GM15510 (cell line): ENCODE results near the gene KRTAP10-10.

Experiments
- POLR2A ChIP-seq: IDR thresholded peaks from 3 replicates; pipeline ENCODE4 v1.6.1; 2011; ENCODE audit warnings: borderline replicate concordance; ENCODE audit not compliant: insufficient read length; ENCODE audit errors: extremely low read depth

KRTAP10-10 gene, protein sequence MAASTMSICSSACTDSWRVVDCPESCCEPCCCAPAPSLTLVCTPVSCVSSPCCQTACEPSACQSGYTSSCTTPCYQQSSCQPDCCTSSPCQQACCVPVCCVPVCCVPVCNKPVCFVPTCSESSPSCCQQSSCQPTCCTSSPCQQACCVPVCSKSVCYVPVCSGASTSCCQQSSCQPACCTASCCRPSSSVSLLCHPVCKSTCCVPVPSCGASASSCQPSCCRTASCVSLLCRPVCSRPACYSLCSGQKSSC

DNA sequence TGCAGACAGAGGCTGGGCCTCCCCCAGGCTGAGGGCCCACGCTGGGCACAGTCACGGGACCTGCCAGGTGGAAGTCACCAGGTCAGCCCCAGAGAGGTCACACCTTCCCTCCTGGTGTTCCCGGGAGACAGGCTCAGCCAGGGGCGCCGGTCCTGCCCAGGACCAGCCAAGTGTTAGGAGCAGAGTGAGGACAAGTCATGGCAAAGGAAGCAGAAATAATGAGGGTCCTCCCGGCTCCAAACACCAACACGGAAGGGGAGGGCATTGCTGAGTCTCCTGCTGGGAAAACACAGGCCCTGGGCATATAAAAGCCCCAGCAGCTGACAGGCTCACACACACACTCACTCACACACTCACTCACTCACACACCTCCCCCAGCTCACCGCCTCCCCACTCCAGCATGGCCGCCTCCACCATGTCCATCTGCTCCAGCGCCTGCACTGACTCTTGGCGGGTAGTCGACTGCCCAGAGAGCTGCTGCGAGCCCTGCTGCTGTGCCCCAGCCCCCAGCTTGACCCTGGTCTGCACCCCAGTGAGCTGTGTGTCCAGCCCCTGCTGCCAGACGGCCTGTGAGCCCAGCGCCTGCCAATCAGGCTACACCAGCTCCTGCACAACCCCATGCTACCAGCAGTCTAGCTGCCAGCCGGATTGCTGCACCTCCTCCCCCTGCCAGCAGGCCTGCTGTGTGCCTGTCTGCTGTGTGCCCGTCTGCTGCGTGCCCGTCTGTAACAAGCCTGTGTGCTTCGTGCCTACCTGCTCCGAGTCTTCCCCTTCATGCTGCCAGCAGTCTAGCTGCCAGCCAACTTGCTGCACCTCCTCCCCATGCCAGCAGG, at the start of gene KRTAP10-10:
KRTAP10-10 (plus strand) TSS at position 339 of the 833 bp plus-strand sequence; CDS start at position 401, 62 bp downstream.
- TF ChIP-seq POLR2A: no peak

DNA sequence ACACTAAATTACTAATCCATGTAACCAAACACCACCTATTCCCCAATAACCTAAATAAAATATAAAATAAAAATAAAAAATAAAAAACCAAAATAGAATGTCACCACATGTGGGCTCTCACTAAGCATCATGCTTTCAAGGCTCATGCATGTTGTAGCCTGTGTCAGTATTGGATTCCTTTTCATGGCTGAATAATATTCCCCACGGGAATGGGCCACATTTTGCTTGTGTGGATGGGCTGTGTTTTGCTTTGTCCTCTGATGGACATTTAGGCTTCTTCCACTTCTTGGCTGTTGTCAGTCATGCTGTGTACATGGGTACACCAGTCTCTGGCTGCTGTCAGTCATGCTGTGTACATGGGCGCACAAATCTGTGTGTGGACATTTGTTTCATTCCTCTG, 48.1 kb upstream of the KRTAP10-10 start:
- no peak for TF ChIP-seq POLR2A

DNA sequence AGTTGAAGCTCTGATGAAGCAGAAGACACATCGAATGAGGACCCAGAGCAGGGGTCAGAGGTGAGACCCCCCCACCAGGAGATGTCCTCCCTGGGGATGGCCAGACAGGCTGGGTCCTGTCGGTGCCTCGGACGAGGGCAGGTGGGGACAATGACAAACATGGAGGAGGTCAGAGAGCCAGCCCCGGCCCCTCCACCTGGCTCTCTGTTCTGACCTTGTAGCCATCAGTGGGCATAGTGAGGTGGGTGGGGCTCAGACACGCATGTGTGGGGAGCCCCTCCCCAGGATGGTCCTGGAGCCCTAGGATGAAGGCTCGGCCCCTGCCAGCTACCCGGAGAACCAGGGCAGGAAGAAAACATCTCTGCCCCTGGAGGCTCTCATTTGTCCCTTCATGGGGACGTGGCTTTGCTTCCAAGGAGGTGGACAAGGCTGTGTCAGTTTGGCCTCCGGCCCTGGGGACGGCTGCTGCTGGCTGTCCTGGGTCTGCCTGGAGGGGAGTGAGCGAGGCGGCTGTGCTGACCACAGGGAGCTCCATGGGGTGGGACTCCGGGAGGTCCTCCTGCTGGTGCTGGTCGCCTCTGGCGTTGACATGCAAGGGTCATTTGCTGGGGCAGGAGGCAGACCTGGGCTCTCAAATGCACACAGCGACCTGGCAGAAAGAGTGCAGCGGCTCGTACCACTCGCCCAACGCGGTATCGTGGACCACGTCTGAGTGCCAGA, 47.4 kb upstream of the KRTAP10-10 start:
- TF ChIP-seq POLR2A: no peak

DNA sequence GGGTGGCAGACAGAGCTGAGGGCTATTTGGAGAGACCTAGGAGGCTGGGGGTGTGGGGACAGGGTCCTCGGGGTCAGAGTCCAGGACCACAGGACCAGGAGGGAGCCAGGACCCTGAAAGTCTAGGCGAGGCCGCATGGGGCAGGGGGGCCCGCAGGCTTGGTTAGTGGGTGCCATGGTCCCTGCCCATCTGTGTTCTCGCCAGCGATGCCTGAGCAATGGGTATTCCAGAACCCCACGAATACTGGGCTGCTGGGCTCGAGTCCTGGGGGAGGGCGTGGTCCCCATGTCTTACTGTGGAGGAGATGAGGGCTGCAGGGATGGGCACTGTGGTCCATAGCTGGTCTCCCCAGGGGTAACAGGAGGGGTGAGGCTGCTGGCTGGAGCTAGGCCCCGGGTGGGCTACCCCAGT, 46.8 kb upstream of the KRTAP10-10 start:
- TF ChIP-seq POLR2A: no peak

DNA sequence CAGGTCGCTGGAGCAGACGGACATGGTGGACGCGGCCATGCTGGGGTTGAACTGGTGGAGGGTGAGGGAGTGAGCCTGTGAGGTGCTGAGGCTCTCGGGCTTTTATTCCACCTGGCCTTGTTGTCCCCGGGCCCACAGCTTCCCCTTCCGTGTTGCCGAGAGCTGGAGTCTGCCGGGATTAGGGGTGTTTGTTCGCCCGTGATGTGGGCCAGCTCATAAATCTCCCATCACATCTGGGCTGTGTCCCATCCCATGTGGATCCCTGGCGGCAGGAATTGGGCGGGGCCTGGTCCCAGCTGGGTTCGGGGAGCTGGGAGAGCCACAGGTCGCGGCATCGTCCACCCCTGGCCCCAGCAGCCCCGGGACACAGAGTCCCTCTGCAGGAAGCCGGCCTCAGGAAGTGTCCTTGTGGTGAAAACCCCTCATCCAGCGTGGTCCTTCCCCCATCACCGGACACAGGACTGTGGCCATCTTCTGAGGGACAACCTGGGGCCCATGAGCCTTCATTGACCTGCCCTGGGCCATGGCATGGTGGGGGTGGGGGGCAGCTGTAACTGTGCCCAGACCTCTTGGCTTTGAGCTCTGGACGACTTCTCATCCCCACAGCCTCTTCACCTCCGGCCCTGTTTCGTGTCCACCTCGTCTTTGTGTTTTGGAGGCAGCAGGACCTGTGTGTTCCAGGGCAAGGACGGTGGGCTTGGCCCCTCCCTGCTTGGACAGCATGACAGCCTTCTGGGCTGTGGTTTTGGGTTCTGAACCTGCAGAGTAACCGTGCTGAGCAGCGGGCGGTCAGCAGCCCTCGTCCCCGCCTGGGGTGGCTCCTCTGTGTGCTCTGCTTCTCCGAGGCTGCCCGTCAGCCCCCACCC, 44.5 kb upstream of the KRTAP10-10 start, which contains the start of gene KRTAP10-6:
KRTAP10-6 (minus strand) TSS at position 60 of the 866 bp plus-strand sequence; CDS start at position 39, 21 bp downstream.
- no peak for TF ChIP-seq POLR2A

DNA sequence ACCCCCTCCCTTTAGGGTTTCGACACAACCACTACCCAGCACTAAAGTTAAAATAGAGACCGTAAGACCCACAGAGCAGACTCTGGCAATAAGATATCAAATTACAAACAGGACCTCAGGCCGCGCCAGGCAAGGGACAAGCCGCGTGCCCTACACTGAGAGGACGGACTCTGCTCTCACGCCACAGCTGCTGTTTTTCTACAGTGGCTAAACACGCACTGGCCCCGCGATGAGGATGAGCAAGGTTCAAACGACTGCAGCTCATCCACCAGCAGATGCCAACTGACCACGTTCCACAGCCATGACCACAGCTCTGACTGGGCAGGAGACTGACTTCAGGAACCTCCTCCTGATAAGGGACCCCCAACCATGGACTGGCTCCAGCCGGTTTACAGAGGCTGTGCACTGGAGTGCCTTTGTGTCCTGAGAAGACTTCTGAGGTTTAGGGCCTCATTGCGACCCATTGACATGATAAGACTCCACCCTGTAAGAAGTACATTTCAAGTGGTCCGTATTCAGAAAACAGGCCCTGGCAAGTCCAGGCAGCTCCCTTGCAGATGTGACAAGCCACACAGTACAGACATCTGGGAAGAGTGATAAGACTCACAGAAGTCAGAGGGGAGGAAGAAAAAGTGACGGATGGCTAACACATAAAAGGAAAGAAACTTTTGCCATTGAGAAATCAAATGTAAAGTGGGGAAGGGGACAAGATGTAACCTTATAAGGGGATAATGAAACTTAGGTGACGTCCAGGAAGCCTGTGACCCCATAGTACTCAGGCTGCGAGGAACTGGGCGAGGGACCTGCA, 43.4 kb upstream of the KRTAP10-10 start:
- no peak for TF ChIP-seq POLR2A

DNA sequence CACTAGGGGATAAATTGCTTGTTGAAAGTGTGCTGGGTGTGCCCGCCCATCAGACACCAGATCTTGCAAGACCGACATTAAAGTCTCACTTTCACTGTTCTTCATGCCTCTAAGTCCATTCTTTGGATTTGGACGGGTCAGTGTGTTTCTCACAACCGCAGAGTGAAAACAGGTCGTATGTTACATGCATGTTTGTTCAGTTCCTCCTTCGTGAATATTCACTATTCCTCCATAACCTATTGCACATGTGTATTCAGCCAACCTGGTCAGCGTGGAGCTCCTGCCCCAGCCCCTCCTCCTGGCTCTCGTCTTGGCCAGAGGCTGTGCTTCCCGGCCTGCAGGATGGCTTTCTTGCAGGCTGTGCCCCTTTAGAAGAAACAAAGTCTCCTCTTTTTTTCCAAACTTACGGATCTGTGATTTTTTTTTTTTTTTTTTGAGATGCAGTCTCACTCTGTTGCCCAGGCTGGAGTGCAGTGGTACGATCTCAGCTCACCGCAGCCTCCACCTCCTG, 42.7 kb upstream of the KRTAP10-10 start:
- TF ChIP-seq POLR2A: no peak

DNA sequence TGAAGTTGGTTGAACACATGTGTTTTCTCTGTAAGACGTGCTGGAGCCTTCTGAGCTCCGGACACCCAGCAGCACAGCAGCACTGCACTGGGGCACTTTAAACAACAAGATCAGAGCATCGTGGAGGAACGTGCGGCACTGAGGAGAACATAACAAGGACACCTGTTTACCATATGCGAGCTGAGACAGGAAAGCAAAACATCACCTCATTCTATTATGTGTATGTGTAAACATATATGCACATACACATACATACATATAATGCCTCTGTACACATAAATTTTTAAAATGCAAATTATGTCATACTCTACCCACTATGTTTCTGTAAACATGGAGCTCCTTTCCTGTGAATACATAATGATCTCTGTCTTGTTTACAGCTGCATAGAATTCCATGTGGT, 41.6 kb upstream of the KRTAP10-10 start:
- no peak for TF ChIP-seq POLR2A

DNA sequence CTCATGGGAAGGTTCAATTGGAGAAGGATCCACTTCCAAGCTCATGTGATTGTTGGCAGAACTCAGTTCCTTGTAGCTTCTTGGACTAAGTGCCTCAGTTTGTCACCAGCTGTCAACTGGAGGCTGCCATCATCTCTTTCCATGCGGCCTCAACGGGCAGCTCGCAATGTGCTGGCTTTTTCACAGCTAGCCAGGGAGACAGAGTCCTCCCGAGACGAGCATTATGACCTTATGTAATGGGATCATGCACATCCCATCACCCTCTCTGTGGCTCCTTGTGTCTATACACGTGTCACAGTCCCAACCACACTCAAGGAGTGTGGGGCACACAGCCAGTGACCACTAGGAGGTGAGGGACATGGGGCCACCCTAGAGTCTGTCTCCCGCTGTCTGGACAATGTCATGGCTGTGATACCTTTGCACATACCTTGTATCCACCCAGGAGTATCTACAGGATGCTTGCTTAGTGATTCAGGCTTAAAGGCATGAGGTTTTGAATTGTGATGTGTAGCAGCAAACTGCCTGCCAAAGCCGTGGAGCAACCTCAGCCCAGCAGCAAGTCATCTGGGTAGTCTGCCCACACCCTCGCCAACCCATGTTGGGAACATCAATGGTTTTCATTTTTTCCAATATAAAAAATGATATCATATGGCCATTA, 41.0 kb upstream of the KRTAP10-10 start:
- TF ChIP-seq POLR2A: no peak

DNA sequence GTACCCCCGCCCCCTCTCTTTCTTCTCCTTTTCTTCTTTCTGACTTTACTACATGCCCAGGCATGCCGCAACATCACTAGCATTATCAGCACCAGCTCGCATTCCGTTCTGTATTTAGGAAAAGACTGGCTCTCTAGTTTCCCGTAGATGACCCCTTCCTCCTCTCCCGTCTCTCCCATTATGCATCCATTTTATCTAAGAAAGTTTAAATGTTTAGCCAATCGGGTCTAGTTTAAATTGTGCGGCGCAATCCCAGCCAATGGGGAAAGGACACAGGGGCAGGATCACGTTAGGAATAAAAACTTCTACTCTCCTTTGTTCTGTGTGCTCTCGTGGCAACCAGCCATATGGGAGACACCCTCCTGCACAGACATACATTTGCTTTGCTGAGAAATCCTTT, 39.1 kb upstream of the KRTAP10-10 start:
- TF ChIP-seq POLR2A: no peak

DNA sequence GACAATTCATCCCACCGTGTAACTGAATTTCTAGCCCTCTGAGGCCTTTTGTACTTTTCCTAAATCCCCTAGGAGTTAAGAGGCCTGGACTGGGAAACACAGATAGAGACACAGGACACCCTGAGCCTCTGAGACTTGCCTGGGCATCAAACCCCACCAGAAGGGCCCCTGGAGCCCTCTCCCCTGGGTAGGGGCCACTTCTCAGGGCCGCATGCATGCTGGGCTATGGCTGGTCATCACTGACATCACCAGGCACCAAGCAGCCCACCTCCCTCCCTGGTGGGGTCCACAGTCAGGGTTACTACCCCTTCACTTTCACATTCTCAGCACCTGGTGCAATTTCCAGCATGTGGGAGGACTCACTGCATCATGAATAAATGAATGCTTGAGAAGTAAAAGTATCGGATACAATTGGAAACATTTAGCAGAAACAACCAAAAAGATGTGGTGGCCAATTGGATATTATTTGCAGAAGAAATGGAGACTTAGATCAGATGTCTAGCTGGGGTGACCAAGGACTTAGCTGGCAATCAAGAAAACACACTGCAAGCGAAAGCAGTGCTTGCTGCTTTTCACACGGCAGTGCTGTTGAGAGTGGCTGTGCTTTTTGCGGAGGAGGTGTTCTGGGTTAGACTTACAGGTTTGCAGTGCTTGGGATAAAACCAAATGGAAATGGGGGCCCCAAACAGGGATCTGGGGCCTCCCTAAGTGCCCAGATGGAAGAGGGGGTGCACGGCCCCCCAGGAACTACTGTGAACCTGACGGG, 37.7 kb upstream of the KRTAP10-10 start:
- TF ChIP-seq POLR2A: no peak
